ENCODE results near the gene CP. TPM values are rescaled to one million over a fixed set of nuclear protein-coding genes. Genes with fewer than 3 reads are reported as not detected.

CP gene
- polyA plus RNA-seq, 3 donors: 0.04 TPM; not detected in 2

- whole genome bisulfite sequencing (ENCODE audit: insufficient coverage): 100% methylated on average over 2 of the region's 3 CpGs
- Histone ChIP-seq H3K27me3 (ENCODE audit: control insufficient read depth in 2 of 2, insufficient read depth in 2 of 2, low read length in 2 of 2) (no peaks in the 10 kb centered on the region), H2AFZ (ENCODE audit: insufficient read depth, low read depth, low read length, poor library complexity, severe bottlenecking) (no peak overlapping the region), H3K79me2 (ENCODE audit: insufficient read depth, low read length) (no peaks in the 10 kb centered on the region), H3K4me2 (replicated peaks; ENCODE audit: extremely low read depth, low read length, poor library complexity, severe bottlenecking) (no peak overlapping the region), H4K20me1 (ENCODE audit: insufficient read depth, low read length) (no peaks in the 10 kb centered on the region), H3K27ac (ENCODE audit: low read depth in 1 of 2, low read length in 2 of 2) (no peak overlapping the region), H3K9ac (ENCODE audit: insufficient read depth, low read length, poor library complexity, severe bottlenecking) (no peak overlapping the region), H3K4me1 (ENCODE audit: control insufficient read depth in 1 of 2, insufficient read depth in 2 of 2, low read length in 2 of 2) (no peaks in the 10 kb centered on the region), H3K4me3 (replicated peaks in 1 of 3; ENCODE audit: low read depth in 2 of 3, low read length in 3 of 3) (no peak overlapping the region), H3K36me3 (replicated peaks in 1 of 2; ENCODE audit: control insufficient read depth in 1 of 2, insufficient read depth in 2 of 2, low read length in 2 of 2) (no peaks in the 10 kb centered on the region), H3K9me3 (replicated peaks in 1 of 2; ENCODE audit: control insufficient read depth in 1 of 2, insufficient read depth in 1 of 2, low read length in 2 of 2) (no peaks in the 10 kb centered on the region)
- H3K4me3 Mint-ChIP-seq: no peak overlapping the region
- no peak for DNase-seq
- intact Hi-C loops (cut with micrococcal nuclease): no loop called here
- TF ChIP-seq CTCF (IDR thresholded peaks at IDR 0.05): no peak
- H3K36me3 Mint-ChIP-seq: peaks cover 7 to 12% of the 10 kb centered on the region in 2 donors
- no peaks in the 10 kb centered on the region for H3K9me3 Mint-ChIP-seq
- H3K27me3 Mint-ChIP-seq (ENCODE audit: low read depth in 3 of 3): peaks cover 0 to 7% (median 1%) of the 10 kb centered on the region in 3 donors
- no peak overlapping the region for H3K27ac Mint-ChIP-seq
- no peaks in the 10 kb centered on the region for H3K4me1 Mint-ChIP-seq
These were observed 34.9 kb downstream of the CP start for GRCh38 chr3:149186721-149187120.

GRCh38 chr3:149186219-149186618 lies 35.4 kb downstream of the CP start:
- H3K27ac Mint-ChIP-seq: no peak overlapping the region
- WGBS (ENCODE audit: insufficient coverage): no CpG with 5 or more reads among the region's 2 CpGs
- intact Hi-C loops (cut with micrococcal nuclease): no loop called here
- Histone ChIP-seq H3K9me3 (replicated peaks in 1 of 2; ENCODE audit: control insufficient read depth in 1 of 2, insufficient read depth in 1 of 2, low read length in 2 of 2) (no peaks in the 10 kb centered on the region), H3K36me3 (replicated peaks in 1 of 2; ENCODE audit: control insufficient read depth in 1 of 2, insufficient read depth in 2 of 2, low read length in 2 of 2) (no peaks in the 10 kb centered on the region), H3K27ac (ENCODE audit: low read depth in 1 of 2, low read length in 2 of 2) (no peak overlapping the region), H3K4me2 (replicated peaks; ENCODE audit: extremely low read depth, low read length, poor library complexity, severe bottlenecking) (no peak overlapping the region), H3K9ac (ENCODE audit: insufficient read depth, low read length, poor library complexity, severe bottlenecking) (no peak overlapping the region), H2AFZ (ENCODE audit: insufficient read depth, low read depth, low read length, poor library complexity, severe bottlenecking) (no peak overlapping the region), H3K4me3 (replicated peaks in 1 of 3; ENCODE audit: low read depth in 2 of 3, low read length in 3 of 3) (no peak overlapping the region), H3K79me2 (ENCODE audit: insufficient read depth, low read length) (no peaks in the 10 kb centered on the region), H3K27me3 (ENCODE audit: control insufficient read depth in 2 of 2, insufficient read depth in 2 of 2, low read length in 2 of 2) (no peaks in the 10 kb centered on the region), H4K20me1 (ENCODE audit: insufficient read depth, low read length) (no peaks in the 10 kb centered on the region), H3K4me1 (ENCODE audit: control insufficient read depth in 1 of 2, insufficient read depth in 2 of 2, low read length in 2 of 2) (peaks cover 0 to under 1% of the 10 kb centered on the region in 2 donors)
- H3K27me3 Mint-ChIP-seq (ENCODE audit: low read depth in 3 of 3): peaks cover 0 to 7% (median 1%) of the 10 kb centered on the region in 3 donors
- H3K9me3 Mint-ChIP-seq: no peaks in the 10 kb centered on the region
- H3K36me3 Mint-ChIP-seq: peaks cover 7 to 12% of the 10 kb centered on the region in 2 donors
- no peak for TF ChIP-seq CTCF (IDR thresholded peaks at IDR 0.05)
- H3K4me3 Mint-ChIP-seq: no peak overlapping the region
- H3K4me1 Mint-ChIP-seq: no peaks in the 10 kb centered on the region
- no peak for DNase-seq

All from CD14-positive monocyte (primary cell).